OCI-LY1 (cell line): ENCODE data around the gene CGREF1.
A peak's percentile ranks its signal among the peaks of the same experiment; 100 is the strongest.
"Not testable (repeated sequence)": the region's sequence is repeated elsewhere in the genome, so short reads cannot be mapped to it uniquely, and the experiment has no call there.

Experiments
- H2AFZ ChIP-seq: fragments of 200-600 bp; sonication (generic), shearing (Covaris generic); 2 replicates; pipeline ENCODE4 v1.6.0; 2014; ENCODE audit warnings: antibody characterized with exemption, mild to moderate bottlenecking, low read length
- H3F3A ChIP-seq: fragments of 200-600 bp; sonication (generic), shearing (Covaris generic); 2 replicates; pipeline ENCODE4 v1.6.0; 2014; ENCODE audit warnings: mild to moderate bottlenecking, antibody characterized with exemption, low read length, moderate library complexity; ENCODE audit not compliant: insufficient read depth
- H3K27ac ChIP-seq: fragments of 200-600 bp; sonication (generic); 2 replicates; pipeline ENCODE4 v1.5.1; 2014; ENCODE audit warnings: low read length, mixed run types, mild to moderate bottlenecking, low read depth; ENCODE audit not compliant: poor library complexity, severe bottlenecking
- H3K27me3 ChIP-seq: fragments of 200-600 bp; sonication (generic); 2 replicates; pipeline ENCODE4 v1.6.0; 2014; ENCODE audit warnings: antibody characterized with exemption, mild to moderate bottlenecking, low read length, moderate library complexity; ENCODE audit not compliant: insufficient read depth
- H3K36me3 ChIP-seq: fragments of 200-600 bp; sonication (generic); 2 replicates; pipeline ENCODE4 v1.6.1; 2014; ENCODE audit warnings: mild to moderate bottlenecking, antibody characterized with exemption, low read length, moderate library complexity, mixed read lengths; ENCODE audit not compliant: insufficient read depth
- H3K4me1 ChIP-seq: fragments of 200-600 bp; sonication (generic); 2 replicates; pipeline ENCODE4 v1.5.1; 2014; ENCODE audit warnings: mild to moderate bottlenecking, low read length, moderate library complexity; ENCODE audit not compliant: insufficient read depth, severe bottlenecking
- H3K4me2 ChIP-seq: fragments of 200-600 bp; sonication (generic), shearing (Covaris generic); 2 replicates; pipeline ENCODE4 v1.6.1; 2014; ENCODE audit warnings: low read length
- H3K4me3 ChIP-seq: fragments of 200-600 bp; sonication (generic); 2 replicates; pipeline ENCODE4 v1.5.1; 2014; ENCODE audit warnings: low read length, low read depth, mild to moderate bottlenecking, mixed read lengths; ENCODE audit not compliant: poor library complexity, severe bottlenecking
- H3K79me2 ChIP-seq: fragments of 200-600 bp; shearing (Covaris generic); 2 replicates; pipeline ENCODE4 v1.6.1; 2016; ENCODE audit warnings: mixed run types, low read length, mixed read lengths; ENCODE audit not compliant: insufficient read depth
- H3K9ac ChIP-seq: fragments of 200-600 bp; sonication (generic), shearing (Covaris generic); 2 replicates; pipeline ENCODE4 v1.6.1; 2014; ENCODE audit warnings: mild to moderate bottlenecking, low read length, mixed read lengths
- H3K9me2 ChIP-seq: fragments of 200-600 bp; sonication (generic), shearing (Covaris generic); 2 replicates; pipeline ENCODE4 v1.6.1; 2014; ENCODE audit warnings: low read depth, mild to moderate bottlenecking, low read length, mixed read lengths
- H3K9me3 ChIP-seq: fragments of 200-600 bp; shearing (Covaris generic); 2 replicates; pipeline ENCODE4 v1.6.1; 2014; ENCODE audit warnings: low read length, mixed read lengths
- H4K20me1 ChIP-seq: fragments of 200-600 bp; sonication (generic), shearing (Covaris generic); 2 replicates; pipeline ENCODE4 v1.6.0; 2016; ENCODE audit warnings: mild to moderate bottlenecking, low read length; ENCODE audit not compliant: insufficient read depth
- CTCF ChIP-seq: fragments of 200-600 bp; sonication (generic), shearing (Covaris generic); IDR thresholded peaks from 2 replicates; pipeline ENCODE4 v1.5.1; 2017; ENCODE audit warnings: mild to moderate bottlenecking, antibody characterized with exemption, low read length, moderate library complexity, mixed read lengths
- EZH2 ChIP-seq: fragments of 200-600 bp; sonication (generic), shearing (Covaris generic); IDR thresholded peaks from 2 replicates; pipeline ENCODE4 v1.8.0; 2017; ENCODE audit warnings: borderline replicate concordance, mixed run types, mild to moderate bottlenecking, antibody characterized with exemption, low read length, moderate library complexity, mixed read lengths

CGREF1 gene

GRCh38 chr2:27123302-27124150 is 4.6 kb upstream of the CGREF1 start, which contains the start of gene ABHD1:
Gene ABHD1, plus strand, starts transcription at chr2:27123815. Its CDS starts 134 bp downstream, at chr2:27123949.
- H2AFZ ChIP-seq, result peak within 1 kb of the TSS; percentile 67; the same call in 1 of the 2 replicates
- H3K4me1 ChIP-seq, result peaks cover 17% of the 10 kb centered on the region
- no peaks in the 10 kb centered on the region for H3K9me3 ChIP-seq
- peak within 1 kb of the TSS; percentile 67 for H3K4me2 ChIP-seq
- peak within 1 kb of the TSS; percentile 35; the same call in 1 of the 2 replicates for H3K9ac ChIP-seq
- H3K27ac ChIP-seq, result no peak within 1 kb of the TSS
- no peaks in the 10 kb centered on the region for H4K20me1 ChIP-seq
- H3K36me3 ChIP-seq, result no peaks in the 10 kb centered on the region
- peak within 1 kb of the TSS; percentile 60 for H3K4me3 ChIP-seq
- H3F3A ChIP-seq, result no peaks in the 10 kb centered on the region
- no peaks in the 10 kb centered on the region for H3K9me2 ChIP-seq
- TF ChIP-seq CTCF (no peak), EZH2 (no peak)
- H3K27me3 ChIP-seq, result no peaks in the 10 kb centered on the region
- H3K79me2 ChIP-seq, result no peaks in the 10 kb centered on the region

GRCh38 chr2:27122791-27123190 is 3.9 kb upstream of the CGREF1 start:
- H2AFZ ChIP-seq, result no peak overlapping the region
- no peaks in the 10 kb centered on the region for H3F3A ChIP-seq
- H3K79me2 ChIP-seq, result no peaks in the 10 kb centered on the region
- peaks cover 25% of the 10 kb centered on the region for H3K4me1 ChIP-seq
- no peak overlapping the region for H3K9ac ChIP-seq
- peak overlapping the region; percentile 60 for H3K4me3 ChIP-seq
- H3K27ac ChIP-seq, result no peak overlapping the region
- no peaks in the 10 kb centered on the region for H3K27me3 ChIP-seq
- H4K20me1 ChIP-seq, result no peaks in the 10 kb centered on the region
- H3K4me2 ChIP-seq, result peak overlapping the region; percentile 67; the same call in 1 of the 2 replicates
- no peak for TF ChIP-seq EZH2
- no peak for TF ChIP-seq CTCF
- no peaks in the 10 kb centered on the region for H3K9me2 ChIP-seq
- no peaks in the 10 kb centered on the region for H3K36me3 ChIP-seq
- no peaks in the 10 kb centered on the region for H3K9me3 ChIP-seq

GRCh38 chr2:27121906-27122305 is 3.0 kb upstream of the CGREF1 start:
- no peak overlapping the region for H3K9ac ChIP-seq

GRCh38 chr2:27119330-27119670 is 372 bp upstream of the CGREF1 start:
- not testable (repeated sequence) for H4K20me1 ChIP-seq, H2AFZ ChIP-seq, H3K27me3 ChIP-seq, H3K36me3 ChIP-seq, H3K27ac ChIP-seq, H3F3A ChIP-seq, H3K9me2 ChIP-seq, H3K79me2 ChIP-seq, H3K9me3 ChIP-seq
- Histone ChIP-seq H3K4me2 (peak overlapping the region; percentile 74), H3K4me1 (peaks cover 25% of the 10 kb centered on the region), H3K4me3 (peak overlapping the region; percentile 65), H3K9ac (peak overlapping the region; percentile 47; the same call in 1 of the 2 replicates)

More at GRCh38 chr2:27121906-27122305, 3.0 kb upstream of the CGREF1 start:
- Histone ChIP-seq H3K4me1 (peaks cover 26% of the 10 kb centered on the region), H2AFZ (no peak overlapping the region), H3F3A (no peaks in the 10 kb centered on the region), H3K79me2 (no peaks in the 10 kb centered on the region), H3K4me2 (no peak overlapping the region), H3K27me3 (no peaks in the 10 kb centered on the region), H3K9me3 (no peaks in the 10 kb centered on the region), H3K9me2 (no peaks in the 10 kb centered on the region), H3K4me3 (no peak overlapping the region), H3K36me3 (no peaks in the 10 kb centered on the region), H3K27ac (no peak overlapping the region), H4K20me1 (no peaks in the 10 kb centered on the region)
- TF ChIP-seq EZH2, result no peak
- no peak for TF ChIP-seq CTCF
